ENCODE results near the gene ADGRB3. TPM values are rescaled to one million over a fixed set of nuclear protein-coding genes. Genes with fewer than 3 reads are reported as not detected.

ADGRB3 gene
- total and polyA plus RNA-seq, 2 donors (not counting 3 experiments of a cell fraction or from before 2014, with no cell fraction given) = not detected

- Histone ChIP-seq H3K4me3 (replicated peaks in 1 of 3; ENCODE audit: insufficient read depth in 1 of 3, low read depth in 1 of 3, low read length in 3 of 3) (no peak overlapping the region), H3K27ac (ENCODE audit: insufficient read depth, low read depth, low read length) (no peak overlapping the region), H3K79me2 (ENCODE audit: control insufficient read depth, insufficient read depth, low read length) (no peaks in the 10 kb centered on the region), H3K9me3 (replicated peaks; ENCODE audit: control insufficient read depth, insufficient read depth, low read length) (no peaks in the 10 kb centered on the region), H4K20me1 (replicated peaks; ENCODE audit: control insufficient read depth, extremely low read depth, insufficient read depth, low read length) (no peaks in the 10 kb centered on the region), H3K4me1 (ENCODE audit: control insufficient read depth, extremely low read depth, insufficient read depth, low read length) (no peaks in the 10 kb centered on the region), H3K36me3 (ENCODE audit: control insufficient read depth in 2 of 2, extremely low read depth in 1 of 2, insufficient read depth in 2 of 2, low read length in 2 of 2) (no peaks in the 10 kb centered on the region), H3K9ac (replicated peaks; ENCODE audit: extremely low read depth, insufficient read depth, low read length) (no peak overlapping the region), H2AFZ (ENCODE audit: low read depth, low read length) (no peak overlapping the region), H3K4me2 (ENCODE audit: insufficient read depth, low read length) (no peak overlapping the region), H3K27me3 (ENCODE audit: control insufficient read depth in 2 of 2, insufficient read depth in 2 of 2, low read length in 2 of 2) (no peaks in the 10 kb centered on the region), H3K9me1 (replicated peaks; ENCODE audit: control insufficient read depth, extremely low read depth, insufficient read depth, low read length) (no peaks in the 10 kb centered on the region)
- TF ChIP-seq JUN (IDR thresholded peaks at IDR 0.05; ENCODE audit: borderline replicate concordance, insufficient read depth, insufficient read length, low read depth) = no peak
- no peak for TF ChIP-seq MAX (IDR thresholded peaks at IDR 0.05; ENCODE audit: insufficient read depth, insufficient read length)
- TF ChIP-seq MYC (IDR thresholded peaks at IDR 0.05; ENCODE audit: low read depth, low read length) = no peak
- TF ChIP-seq CTCF (IDR thresholded peaks at IDR 0.05; ENCODE audit: extremely low read depth in 1 of 2, insufficient read depth in 1 of 2, low read depth in 1 of 2, low read length in 2 of 2) = no peak
- TF ChIP-seq POLR2A (IDR thresholded peaks at IDR 0.05; ENCODE audit: low read depth, low read length) = no peak
- no peak for TF ChIP-seq FOS (IDR thresholded peaks at IDR 0.05; ENCODE audit: borderline replicate concordance, insufficient read depth, low read length)
- TF ChIP-seq POLR2AphosphoS5 (IDR thresholded peaks at IDR 0.05; ENCODE audit: insufficient read depth, low read depth, low read length) = no peak
- TF ChIP-seq GATA2 (IDR thresholded peaks at IDR 0.05; ENCODE audit: insufficient read depth, insufficient read length, low read depth, low read length) = no peak
- no peak for TF ChIP-seq EZH2 (IDR thresholded peaks at IDR 0.05; ENCODE audit: borderline replicate concordance, low read depth, low read length, severe bottlenecking)
- DNase-seq (ENCODE audit: low read depth, low spot score) (no peak), FAIRE-seq (no peak)
- intact Hi-C loops (cut with micrococcal nuclease) (loop anchor here (10.0 kb wide), 1 partner anchor 281 kb away; no protein-coding TSS in a partner anchor), dilution Hi-C loops (cut with MboI; ENCODE audit: extremely low pct_ligation_motif_present, low sequenced_read_pairs) (no loop called here)
- CTCF ChIA-PET = no interaction called here
- no TSS peak for BruUV-seq (replicated peaks)
- POLR2A ChIA-PET = no interaction called here
Observed at GRCh38 chr6:69155467-69155866, 520.4 kb downstream of the ADGRB3 start.
